ENCODE data around the gene HTR1E. TPM values are rescaled to one million over a fixed set of nuclear protein-coding genes. Genes with fewer than 3 reads are reported as not detected.

Gene HTR1E
- total and polyA plus RNA-seq, 10 of the 15 experiments (the other 5 are each of a cell fraction or from before 2014, with no cell fraction given), result not detected

- Histone ChIP-seq H3K9ac (ENCODE audit: control insufficient read depth, insufficient read depth, low read length) (no peak overlapping the region), H3K4me1 (ENCODE audit: control insufficient read depth, insufficient read depth, low read length) (no peaks in the 10 kb centered on the region), H3K9me3 (replicated peaks; ENCODE audit: control insufficient read depth, insufficient read depth, low read length) (no peaks in the 10 kb centered on the region), H2AFZ (ENCODE audit: control insufficient read depth, low read depth, low read length) (no peak overlapping the region), H3K4me2 (ENCODE audit: control insufficient read depth, insufficient read depth) (no peak overlapping the region), H3K27me3 (replicated peaks in 1 of 2; ENCODE audit: control insufficient read depth in 2 of 2, insufficient read depth in 2 of 2, low read length in 1 of 2) (no peaks in the 10 kb centered on the region; a peak in 1 of 4 replicates), H3K36me3 (ENCODE audit: control insufficient read depth in 2 of 2, insufficient read depth in 2 of 2, low read length in 1 of 2) (no peaks in the 10 kb centered on the region), H4K20me1 (ENCODE audit: control insufficient read depth, insufficient read depth) (no peaks in the 10 kb centered on the region), H3K4me3 (no peak overlapping the region), H3K27ac (ENCODE audit: control insufficient read depth, insufficient read depth) (no peak overlapping the region), H3K79me2 (ENCODE audit: control insufficient read depth, insufficient read depth, low read length) (no peaks in the 10 kb centered on the region)
- BruUV-seq (replicated peaks), result no TSS peak
- ATAC-seq (no peak), FAIRE-seq (no peak), DNase-seq (ENCODE audit: low read depth, low spot score) (no peak)
- intact Hi-C loops (cut with micrococcal nuclease; ENCODE audit: unreplicated experiment) (no loop called here), in situ Hi-C loops (cut with MboI) (no loop called here)
- RAD21 ChIA-PET (ENCODE audit: unreplicated experiment), result no interaction called here
- CTCF ChIA-PET, result no interaction called here
- POLR2A ChIA-PET, result no interaction called here
- WGBS (ENCODE audit: insufficient coverage, insufficient replicate concordance, low lambda C conversion rate, missing lambda C conversion rate), result 50% methylated on average over 2 of the region's 2 CpGs
- SMC1A ChIA-PET (ENCODE audit: uncharacterized antibody, unreplicated experiment), result interaction anchor here (0.5 to 0.9 kb wide), 2 partner anchors 11 to 828 kb away, joined by 3 read pairs; no protein-coding TSS in a partner anchor
- TF ChIP-seq FOXM1 (IDR thresholded peaks at IDR 0.05; ENCODE audit: low read depth, low read length) (no peak), BCLAF1 (IDR thresholded peaks at IDR 0.05) (no peak), CREB1 (IDR thresholded peaks at IDR 0.05; ENCODE audit: low read depth) (no peak), ELK1 (IDR thresholded peaks at IDR 0.05; ENCODE audit: low read depth, low read length) (no peak), MAX (IDR thresholded peaks at IDR 0.05; ENCODE audit: low read depth, low read length) (no peak), MEF2B (IDR thresholded peaks at IDR 0.05; ENCODE audit: partially characterized antibody, poor library complexity, severe bottlenecking) (no peak), YY1 (IDR thresholded peaks at IDR 0.05; ENCODE audit: low read depth, low read length) (no peak), CHD4 (IDR thresholded peaks at IDR 0.05) (no peak), SUZ12 (IDR thresholded peaks at IDR 0.05; ENCODE audit: unreplicated experiment) (no peak), USF2 (IDR thresholded peaks at IDR 0.05; ENCODE audit: borderline replicate concordance, low read depth, low read length) (no peak), SMARCA5 (IDR thresholded peaks at IDR 0.05) (no peak), ZNF217 (IDR thresholded peaks at IDR 0.05) (no peak), PAX5 (IDR thresholded peaks at IDR 0.05; ENCODE audit: borderline replicate concordance, low read depth, low read length) (no peak), POLR2A (IDR thresholded peaks at IDR 0.05; ENCODE audit: low read depth, low read length) (no peak), E2F8 (IDR thresholded peaks at IDR 0.05; ENCODE audit: low read depth, partially characterized antibody) (no peak), ZBTB33 (IDR thresholded peaks at IDR 0.05) (no peak)
Observed at GRCh38 chr6:86973088-86973487, 35.8 kb downstream of the HTR1E start.

Measured in GM12878 (cell line).